ENCODE data around the gene PCNX2.

Gene PCNX2

GRCh38 chr1:233333086-233333485 is 37.6 kb upstream of the PCNX2 start:
- TF ChIP-seq, protein P1, sequence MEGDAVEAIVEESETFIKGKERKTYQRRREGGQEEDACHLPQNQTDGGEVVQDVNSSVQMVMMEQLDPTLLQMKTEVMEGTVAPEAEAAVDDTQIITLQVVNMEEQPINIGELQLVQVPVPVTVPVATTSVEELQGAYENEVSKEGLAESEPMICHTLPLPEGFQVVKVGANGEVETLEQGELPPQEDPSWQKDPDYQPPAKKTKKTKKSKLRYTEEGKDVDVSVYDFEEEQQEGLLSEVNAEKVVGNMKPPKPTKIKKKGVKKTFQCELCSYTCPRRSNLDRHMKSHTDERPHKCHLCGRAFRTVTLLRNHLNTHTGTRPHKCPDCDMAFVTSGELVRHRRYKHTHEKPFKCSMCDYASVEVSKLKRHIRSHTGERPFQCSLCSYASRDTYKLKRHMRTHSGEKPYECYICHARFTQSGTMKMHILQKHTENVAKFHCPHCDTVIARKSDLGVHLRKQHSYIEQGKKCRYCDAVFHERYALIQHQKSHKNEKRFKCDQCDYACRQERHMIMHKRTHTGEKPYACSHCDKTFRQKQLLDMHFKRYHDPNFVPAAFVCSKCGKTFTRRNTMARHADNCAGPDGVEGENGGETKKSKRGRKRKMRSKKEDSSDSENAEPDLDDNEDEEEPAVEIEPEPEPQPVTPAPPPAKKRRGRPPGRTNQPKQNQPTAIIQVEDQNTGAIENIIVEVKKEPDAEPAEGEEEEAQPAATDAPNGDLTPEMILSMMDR (IDR thresholded peaks at IDR 0.05; ENCODE audit: poor library complexity, severe bottlenecking) = no peak
- no peak for ATAC-seq (ENCODE audit: low read depth)
- H3K4me1 ChIP-seq (ENCODE audit: insufficient read depth, poor library complexity, severe bottlenecking) = peaks cover 5% of the 10 kb centered on the region
- H3K9me3 ChIP-seq (ENCODE audit: severe bottlenecking) = no peaks in the 10 kb centered on the region
- H3K36me3 ChIP-seq (ENCODE audit: low read depth) = no peaks in the 10 kb centered on the region
- no peaks in the 10 kb centered on the region for H3K27me3 ChIP-seq (ENCODE audit: insufficient read depth, poor library complexity, severe bottlenecking)
- no peak overlapping the region for H3K27ac ChIP-seq (ENCODE audit: poor library complexity, severe bottlenecking)
- DNase-seq (ENCODE audit: low spot score) = no peak
- no peak overlapping the region for H3K4me3 ChIP-seq (ENCODE audit: severe bottlenecking)

DNA sequence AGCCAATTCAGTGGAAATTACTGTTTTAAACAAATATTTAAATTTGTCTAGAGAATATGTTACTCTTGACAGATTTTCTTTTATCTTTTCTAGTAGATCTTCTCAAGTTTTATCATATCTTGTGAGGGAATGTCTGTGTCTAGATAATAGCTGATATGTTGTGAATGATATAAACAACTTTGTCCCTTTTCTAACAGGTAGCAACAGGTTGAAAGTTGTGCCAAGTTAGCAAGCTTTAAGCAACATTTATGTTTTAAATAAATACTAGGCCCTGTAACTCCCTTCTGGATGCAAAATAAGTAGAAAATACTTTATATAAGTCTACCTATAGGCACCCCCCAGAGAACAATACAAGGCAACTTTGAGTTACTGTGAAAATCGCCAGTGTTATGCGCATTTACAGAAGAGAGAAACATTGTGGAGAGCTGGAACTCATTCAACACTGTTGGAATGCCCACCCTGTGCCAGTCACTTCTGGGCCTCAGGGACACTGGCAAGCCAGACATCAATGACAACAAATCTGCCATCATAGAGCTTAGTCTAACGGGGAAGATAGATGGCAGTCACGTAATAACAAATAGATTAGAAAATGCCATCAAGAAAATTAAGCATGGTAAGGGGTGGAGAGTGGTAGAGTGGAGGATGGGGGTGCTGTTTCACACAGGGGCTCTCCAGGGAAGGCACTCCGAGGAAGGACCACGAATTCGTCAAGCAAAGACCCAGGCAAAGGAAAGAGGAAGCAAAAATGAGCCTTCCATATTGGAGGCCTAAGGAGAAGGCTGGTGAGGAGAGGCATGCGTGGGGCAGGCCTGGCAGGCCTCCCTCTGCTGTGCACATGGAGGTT is 36.4 kb upstream of the PCNX2 start:
- TF ChIP-seq, protein P1 (IDR thresholded peaks at IDR 0.05; ENCODE audit: poor library complexity, severe bottlenecking) = no peak
- ATAC-seq (ENCODE audit: low read depth) (no peak), DNase-seq (ENCODE audit: low spot score) (no peak)
- Histone ChIP-seq H3K9me3 (ENCODE audit: severe bottlenecking) (no peaks in the 10 kb centered on the region), H3K27ac (ENCODE audit: poor library complexity, severe bottlenecking) (no peak overlapping the region), H3K4me3 (ENCODE audit: severe bottlenecking) (no peak overlapping the region), H3K36me3 (ENCODE audit: low read depth) (no peaks in the 10 kb centered on the region), H3K27me3 (ENCODE audit: insufficient read depth, poor library complexity, severe bottlenecking) (no peaks in the 10 kb centered on the region), H3K4me1 (ENCODE audit: insufficient read depth, poor library complexity, severe bottlenecking) (peaks cover 5% of the 10 kb centered on the region)

GRCh38 chr1:233328142-233328921 is 32.8 kb upstream of the PCNX2 start:
- Histone ChIP-seq H3K27ac (ENCODE audit: poor library complexity, severe bottlenecking) (peak overlapping the region; percentile 27), H3K27me3 (ENCODE audit: insufficient read depth, poor library complexity, severe bottlenecking) (no peaks in the 10 kb centered on the region), H3K4me1 (ENCODE audit: insufficient read depth, poor library complexity, severe bottlenecking) (peaks cover 5% of the 10 kb centered on the region), H3K4me3 (ENCODE audit: severe bottlenecking) (peak overlapping the region; percentile 97), H3K9me3 (ENCODE audit: severe bottlenecking) (no peaks in the 10 kb centered on the region), H3K36me3 (ENCODE audit: low read depth) (no peaks in the 10 kb centered on the region)
- TF ChIP-seq, protein P1 (IDR thresholded peaks at IDR 0.05; ENCODE audit: poor library complexity, severe bottlenecking) = no peak
- no peak for DNase-seq (ENCODE audit: low spot score)
- ATAC-seq (ENCODE audit: low read depth) = peak; percentile 31

DNA sequence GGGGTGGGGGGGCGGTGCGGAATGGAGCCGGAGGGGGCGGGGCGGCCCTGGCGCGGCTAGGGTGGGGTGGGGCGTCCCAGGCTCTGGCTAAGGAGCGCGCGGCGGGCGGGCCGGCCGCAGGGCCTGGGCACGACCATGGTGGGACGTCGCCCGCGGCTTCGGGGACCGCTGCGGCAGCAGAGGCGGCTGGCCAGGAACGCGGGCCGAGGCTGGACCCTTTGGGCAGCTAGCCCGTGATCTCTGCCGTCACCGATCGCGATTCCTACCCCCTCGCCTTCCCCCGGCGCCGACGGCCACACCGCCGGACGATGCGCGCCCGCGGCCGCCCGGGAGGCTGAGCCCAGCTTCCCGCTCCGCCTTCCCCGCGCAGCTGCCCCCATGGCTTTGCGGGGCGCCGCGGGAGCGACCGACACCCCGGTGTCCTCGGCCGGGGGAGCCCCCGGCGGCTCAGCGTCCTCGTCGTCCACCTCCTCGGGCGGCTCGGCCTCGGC is 32.2 kb upstream of the PCNX2 start, which contains the start of gene MAP3K21:
Gene MAP3K21, plus strand, starts transcription at position 74 of the 491 bp plus-strand sequence. Its CDS starts 305 bp downstream, at position 379.
- no peaks in the 10 kb centered on the region for H3K27me3 ChIP-seq (ENCODE audit: insufficient read depth, poor library complexity, severe bottlenecking)
- H3K36me3 ChIP-seq (ENCODE audit: low read depth) = no peaks in the 10 kb centered on the region
- H3K9me3 ChIP-seq (ENCODE audit: severe bottlenecking) = no peaks in the 10 kb centered on the region
- peak within 1 kb of the TSS; percentile 27 for H3K27ac ChIP-seq (ENCODE audit: poor library complexity, severe bottlenecking)
- TF ChIP-seq, protein P1 (IDR thresholded peaks at IDR 0.05; ENCODE audit: poor library complexity, severe bottlenecking) = no peak
- H3K4me1 ChIP-seq (ENCODE audit: insufficient read depth, poor library complexity, severe bottlenecking) = peaks cover 5% of the 10 kb centered on the region
- ATAC-seq (ENCODE audit: low read depth) (peak; percentile 56), DNase-seq (ENCODE audit: low spot score) (no peak)
- peak within 1 kb of the TSS; percentile 97 for H3K4me3 ChIP-seq (ENCODE audit: severe bottlenecking)

Measured in RWPE2 (cell line).